NCI-H2029 (cell line): Measurements from ENCODE around the gene KLC3.

ENCODE experiments used
- DNase-seq: peaks from one replicate; lab custom pipeline; 2025; lab: John Stamatoyannopoulos, UW

Gene KLC3

DNA sequence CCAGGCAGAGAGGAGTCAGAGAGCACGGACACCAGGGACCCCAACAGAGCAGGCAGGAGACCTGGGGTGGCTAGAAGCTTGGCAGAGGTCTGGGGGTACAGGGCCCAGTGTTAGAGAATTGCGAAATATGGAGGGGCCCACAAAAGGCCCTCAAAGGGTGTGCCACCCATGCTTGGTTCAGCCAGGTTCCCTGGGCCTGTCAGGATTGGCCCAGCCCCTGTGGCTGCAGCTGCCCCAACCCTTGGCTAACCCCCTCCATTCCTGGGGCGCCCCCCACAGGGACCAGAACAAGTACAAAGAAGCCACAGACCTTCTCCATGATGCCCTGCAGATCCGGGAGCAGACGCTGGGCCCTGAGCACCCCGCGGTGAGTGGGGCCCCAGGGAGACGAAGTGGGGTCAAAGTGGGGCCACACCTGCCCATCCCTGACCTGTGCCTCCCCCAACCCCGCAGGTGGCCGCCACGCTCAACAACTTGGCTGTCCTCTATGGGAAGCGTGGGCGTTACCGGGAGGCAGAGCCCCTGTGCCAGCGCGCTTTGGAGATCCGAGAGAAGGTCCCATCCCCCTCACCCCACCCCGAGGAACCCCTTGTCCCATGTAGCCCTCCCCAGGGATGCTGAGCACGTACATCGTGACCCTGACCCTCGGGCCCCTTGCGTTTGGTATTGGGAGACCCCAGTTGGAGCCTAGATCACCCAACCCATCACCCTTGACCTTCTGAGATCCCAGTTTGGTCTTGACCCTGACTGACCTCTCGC, 8.0 kb downstream of the KLC3 start:
- no peak for DNase-seq

DNA sequence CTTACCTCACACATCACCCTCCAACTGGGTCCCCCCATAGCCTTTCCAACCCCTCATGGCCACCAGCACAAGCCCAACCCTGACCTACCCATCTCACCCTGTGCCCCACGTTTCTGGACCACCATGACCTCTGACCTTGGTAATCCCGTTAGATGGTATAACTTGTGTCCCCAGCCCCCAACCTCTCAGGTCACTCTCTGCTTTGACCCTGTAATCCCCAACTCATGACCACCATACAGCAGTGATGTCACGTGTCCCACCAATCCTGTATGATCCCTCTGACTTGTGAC, 8.5 kb downstream of the KLC3 start:
- no peak for DNase-seq

DNA sequence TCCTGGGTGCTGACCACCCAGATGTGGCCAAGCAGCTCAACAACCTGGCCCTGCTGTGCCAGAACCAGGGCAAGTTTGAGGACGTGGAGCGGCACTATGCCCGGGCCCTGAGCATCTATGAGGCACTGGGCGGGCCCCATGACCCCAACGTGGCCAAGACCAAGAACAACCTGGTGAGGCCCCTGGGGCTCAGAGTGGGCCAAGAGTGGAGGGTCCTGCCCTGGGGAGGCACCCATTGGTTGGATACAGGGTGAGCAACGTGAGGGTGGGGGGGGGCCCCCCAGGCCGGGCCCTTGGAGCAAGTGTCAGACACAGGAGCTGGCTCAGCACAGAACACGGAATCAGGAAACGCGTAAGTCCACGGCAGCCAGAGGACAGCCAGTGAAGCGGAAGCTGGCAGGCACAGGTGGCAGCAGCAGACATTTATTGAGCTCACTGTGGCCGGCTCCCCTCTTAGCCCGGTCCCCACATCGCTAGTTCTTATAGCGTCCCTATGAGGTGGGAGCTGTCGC, 8.9 kb downstream of the KLC3 start:
- DNase-seq, result no peak

DNA sequence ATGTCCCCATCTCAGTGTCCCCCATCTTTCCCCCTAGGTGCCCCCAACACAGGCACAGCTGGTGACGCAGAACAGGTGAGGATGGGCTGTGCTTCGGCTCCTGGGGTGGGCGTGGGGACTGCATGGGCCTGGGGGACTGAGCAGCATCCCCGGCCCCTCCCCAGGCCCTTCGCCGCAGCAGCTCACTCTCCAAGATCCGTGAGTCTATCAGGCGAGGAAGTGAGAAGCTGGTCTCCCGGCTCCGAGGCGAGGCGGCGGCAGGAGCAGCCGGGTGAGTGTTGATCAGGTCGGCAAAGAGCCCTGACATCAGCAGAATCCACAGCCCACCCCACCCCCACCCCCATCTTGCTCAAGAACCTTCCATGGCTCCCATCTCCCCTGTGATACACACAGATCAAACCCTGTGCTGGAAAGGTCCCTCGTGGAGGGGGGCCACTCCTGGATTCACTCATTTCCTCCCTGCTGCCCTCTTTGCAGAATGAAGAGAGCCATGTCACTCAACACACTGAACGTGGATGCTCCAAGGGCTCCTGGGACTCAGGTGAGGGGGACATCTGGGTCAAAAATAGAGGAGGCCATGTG, 10.0 kb downstream of the KLC3 start:
- DNase-seq, result no peak

DNA sequence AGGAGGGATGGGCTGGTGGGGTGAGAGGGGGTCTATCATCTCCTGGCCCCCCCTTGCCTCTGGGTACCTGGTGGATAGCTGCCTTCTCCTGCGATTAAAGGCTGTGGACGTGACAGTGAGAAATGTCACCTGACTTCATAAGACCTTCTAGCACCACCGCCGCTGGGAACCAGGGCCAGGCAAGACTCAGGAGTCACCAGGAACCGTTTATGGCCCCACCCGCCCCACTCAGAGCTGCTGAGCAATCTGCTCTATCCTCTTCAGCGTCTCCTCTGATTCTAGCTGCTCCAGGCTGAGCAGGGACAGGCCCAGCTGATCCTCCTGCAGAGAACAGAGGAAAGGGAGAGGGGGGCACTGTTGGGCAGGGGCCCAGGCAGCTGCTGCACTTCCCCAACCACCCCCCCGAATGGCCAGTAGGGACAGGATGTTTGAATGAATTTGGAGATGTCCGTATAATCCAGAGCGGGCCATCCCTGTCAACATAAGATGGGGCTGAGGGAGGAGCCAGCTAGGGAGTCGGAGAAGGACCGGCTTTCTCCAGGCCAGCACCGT, 10.9 kb downstream of the KLC3 start:
- no peak for DNase-seq

- no peak for DNase-seq
Observed at GRCh38 chr19:45352062-45352461, 11.5 kb downstream of the KLC3 start.

DNA sequence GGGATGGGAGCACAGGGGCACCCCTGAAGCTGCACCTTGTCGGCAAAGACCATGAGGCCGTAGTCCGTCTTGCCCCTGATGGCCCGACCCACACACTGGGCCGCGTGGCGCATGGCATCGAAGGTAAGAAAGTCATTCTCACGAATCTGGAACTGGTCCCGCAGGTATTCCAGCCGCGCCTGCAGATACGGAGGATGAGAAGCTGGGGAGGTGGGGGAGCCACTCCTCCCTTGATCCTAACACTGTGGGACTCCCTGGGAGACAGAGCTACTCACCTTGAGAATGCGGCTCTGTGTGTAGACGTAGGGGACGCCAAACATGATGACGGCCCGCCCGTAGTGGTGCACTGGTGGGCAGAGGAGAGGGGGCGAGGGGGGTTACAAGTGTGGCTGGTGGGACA, 11.9 kb downstream of the KLC3 start:
- no peak for DNase-seq

DNA sequence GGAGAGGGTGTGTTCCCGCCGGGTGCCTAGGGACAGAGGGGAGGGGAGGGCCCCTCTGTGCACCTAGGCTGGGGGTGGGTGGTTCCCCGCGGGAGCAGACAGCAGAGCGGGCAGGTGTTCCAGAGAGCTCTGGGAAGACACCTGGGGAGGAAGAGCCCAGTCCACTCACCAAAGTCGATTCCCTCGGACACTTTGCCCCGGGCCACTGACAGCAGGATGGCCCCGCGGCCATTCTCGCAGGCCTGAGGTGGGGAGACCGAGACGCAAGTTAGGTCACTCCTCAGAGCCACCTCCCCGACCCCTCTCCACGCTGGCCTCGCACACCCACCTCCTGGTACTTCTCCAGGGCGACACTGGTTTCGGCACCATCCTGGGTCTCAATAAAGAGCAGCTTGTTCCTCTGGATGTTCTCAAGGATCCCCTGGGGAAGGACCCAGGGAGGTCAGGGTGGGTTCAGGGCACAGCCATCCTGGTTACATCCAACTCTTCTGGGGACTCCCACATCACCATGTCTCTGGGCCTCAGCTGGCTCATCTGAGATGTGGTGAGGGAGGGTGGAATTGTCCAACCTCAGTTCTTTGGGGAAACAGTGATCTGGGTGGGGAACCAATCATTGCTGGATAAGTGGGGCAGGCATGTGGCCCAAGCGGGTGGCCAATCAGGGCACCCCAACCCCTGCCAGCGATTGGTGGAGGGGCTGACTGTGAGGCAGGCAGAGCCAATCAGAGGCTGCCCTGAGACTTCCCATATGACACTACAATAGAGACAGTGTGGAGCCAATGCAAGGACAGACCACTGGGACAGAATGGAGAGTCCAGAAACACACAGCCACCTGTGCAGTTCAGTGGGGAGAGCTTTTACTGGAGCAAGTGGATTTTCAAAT, 12.6 kb downstream of the KLC3 start:
- no peak for DNase-seq

GRCh38 chr19:45354241-45354842, 13.8 kb downstream of the KLC3 start:
- no peak for DNase-seq

DNA sequence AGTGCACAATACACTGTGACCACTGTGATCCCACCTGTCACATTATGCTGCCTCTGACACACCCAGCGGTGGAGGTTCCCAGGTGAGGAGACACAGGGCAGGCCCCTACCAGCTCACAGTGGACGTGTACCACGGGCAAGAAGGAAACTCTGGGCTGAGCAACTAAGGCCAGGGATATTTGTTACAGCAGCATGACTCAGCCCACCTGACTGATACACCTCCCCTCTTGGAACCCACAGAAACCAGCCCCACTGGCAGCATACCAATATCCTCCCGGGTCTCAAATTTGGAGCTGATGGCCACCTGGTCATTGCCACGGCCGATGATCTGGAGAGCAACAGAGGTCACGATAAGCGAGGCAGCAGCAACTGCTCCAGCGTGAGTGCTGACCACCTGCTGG, 14.9 kb downstream of the KLC3 start:
- no peak for DNase-seq

GRCh38 chr19:45355910-45356309, 15.4 kb downstream of the KLC3 start:
- no peak for DNase-seq

DNA sequence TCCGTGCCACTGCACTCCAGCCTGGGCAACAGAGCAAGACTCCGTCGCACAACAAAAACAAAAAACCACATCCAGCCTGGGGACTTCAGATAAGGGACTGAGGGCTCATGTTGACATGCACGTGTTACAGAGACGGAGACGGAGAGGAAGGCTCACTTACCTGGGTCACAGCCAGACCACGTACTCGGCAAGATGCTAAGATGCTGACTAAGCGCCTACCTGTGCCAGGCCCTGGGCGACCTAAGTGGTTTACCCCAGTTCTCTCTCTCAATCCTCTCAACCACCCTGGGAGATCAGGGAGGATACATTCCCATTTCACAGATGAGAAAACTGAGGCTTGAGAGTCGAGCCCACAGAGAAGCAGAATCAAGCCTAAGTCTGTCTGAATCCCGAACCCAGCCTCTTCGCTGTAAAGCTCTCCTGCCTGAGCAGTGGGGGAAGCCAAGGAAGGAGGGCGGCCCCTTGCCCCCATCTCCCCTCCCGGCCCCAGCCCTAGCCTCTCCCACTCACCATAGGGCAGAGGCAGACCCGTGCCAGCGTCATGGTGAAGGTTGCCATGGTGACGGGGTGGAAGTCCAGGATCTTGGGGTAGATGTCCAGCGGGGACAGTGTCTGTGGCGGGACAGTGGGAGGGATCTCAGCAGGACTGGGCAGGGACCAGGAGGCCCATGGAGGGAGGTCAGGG, 16.4 kb downstream of the KLC3 start:
- no peak for DNase-seq

DNA sequence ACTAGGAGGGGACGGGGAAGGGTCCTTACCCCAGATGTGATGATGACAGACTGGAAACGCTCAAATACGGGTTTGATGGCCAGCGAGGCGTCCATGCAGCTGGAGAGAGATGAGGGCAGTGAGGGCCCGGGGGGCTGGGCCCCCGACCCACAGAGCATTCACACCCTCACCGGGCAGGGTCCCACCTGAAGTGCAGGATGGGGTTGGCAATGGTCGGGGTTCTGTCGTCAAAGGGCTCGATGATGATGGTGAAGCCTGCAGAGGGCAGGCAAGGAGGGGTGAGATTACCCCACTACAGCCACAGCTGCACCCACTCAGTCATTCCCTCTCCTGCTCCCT, 16.9 kb downstream of the KLC3 start:
- no peak for DNase-seq

GRCh38 chr19:45358213-45358792, 17.8 kb downstream of the KLC3 start:
- DNase-seq, result no peak

DNA sequence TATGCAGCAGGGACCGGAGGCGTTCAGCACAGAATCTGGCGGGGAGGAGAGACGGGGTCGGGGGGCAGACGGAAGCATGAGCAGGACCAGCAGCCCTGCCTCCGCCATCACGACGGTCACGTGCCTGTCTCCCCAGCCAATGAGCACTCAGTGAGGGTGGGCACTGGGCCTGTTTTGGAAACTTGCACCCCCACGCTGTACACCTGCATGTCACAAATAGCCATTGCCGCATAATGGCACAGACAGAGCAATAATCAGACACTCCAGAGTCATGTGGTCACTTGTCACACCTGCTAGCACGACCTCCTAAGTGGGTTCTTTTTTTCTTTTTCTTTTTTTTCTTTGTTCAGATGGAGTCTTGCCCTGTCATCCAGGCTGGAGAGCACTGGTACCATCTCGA, 21.1 kb downstream of the KLC3 start:
- no peak for DNase-seq

DNA sequence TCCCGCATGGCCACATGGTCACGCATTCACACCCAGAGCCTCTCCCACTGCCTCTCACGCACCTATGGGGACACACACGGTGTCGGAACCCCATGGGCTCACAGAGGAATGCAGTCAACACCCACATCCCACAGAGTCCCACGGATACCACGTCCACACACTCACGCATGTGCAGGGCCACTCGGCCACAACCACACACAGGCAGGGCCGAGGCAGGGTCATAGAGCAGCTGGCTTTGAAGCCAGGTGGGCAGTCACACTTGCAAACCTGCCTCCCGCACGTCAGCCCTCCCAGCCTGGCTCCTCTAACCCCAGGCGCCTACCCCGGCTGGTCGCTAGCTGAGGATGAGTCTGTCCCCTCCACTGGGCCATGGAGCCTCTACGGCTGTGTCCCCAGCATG, 21.7 kb downstream of the KLC3 start:
- no peak for DNase-seq

- DNase-seq, result no peak
Observed at GRCh38 chr19:45363861-45364459, 23.4 kb downstream of the KLC3 start.

- DNase-seq, result no peak
Observed at GRCh38 chr19:45364696-45365095, 24.1 kb downstream of the KLC3 start.

GRCh38 chr19:45368127-45368526, 27.6 kb downstream of the KLC3 start:
- no peak for DNase-seq

DNA sequence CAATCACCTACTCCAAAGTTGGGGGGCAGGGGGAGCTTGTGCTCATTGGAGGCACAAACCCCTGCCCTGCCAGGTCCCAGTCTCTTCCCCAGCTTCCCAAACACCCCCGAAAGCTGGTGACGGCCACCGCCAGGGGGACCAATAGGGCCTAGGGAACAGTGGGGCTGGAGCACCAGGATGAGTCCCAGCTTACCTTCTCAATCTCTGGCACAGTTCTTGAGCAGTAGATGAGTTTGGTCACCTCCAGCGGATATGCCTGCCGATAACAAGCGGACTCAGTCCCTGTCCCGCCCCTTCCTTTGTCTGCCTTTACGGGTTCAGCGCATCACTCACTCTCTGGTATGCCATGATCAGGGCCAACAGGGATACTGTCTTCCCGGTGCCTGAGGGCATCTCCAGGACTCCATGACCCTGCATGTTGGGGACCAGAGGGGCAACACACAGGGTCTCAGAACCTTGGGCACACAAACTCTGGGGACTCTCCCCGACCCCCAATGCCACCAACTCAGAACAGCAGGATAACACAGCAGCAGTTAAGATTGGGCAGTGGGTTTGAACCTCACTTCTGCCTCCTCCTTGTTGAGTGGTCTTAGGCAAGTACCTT, 28.3 kb downstream of the KLC3 start:
- no peak for DNase-seq
